ENCODE data around the gene BPIFB1. TPM values are rescaled to one million over a fixed set of nuclear protein-coding genes. Genes with fewer than 3 reads are reported as not detected.

The BPIFB1 gene
- total and polyA plus RNA-seq, 2 of the 8 experiments (the other 6 are each of a cell fraction or from before 2014, with no cell fraction given) = not detected

GRCh38 chr20:33323236-33323635, 40.2 kb downstream of the BPIFB1 start:
- 77% methylated on average over 8 of the region's 8 CpGs; no CpG with 5 or more reads in 1 of the 2 experiments for WGBS, 2 experiments (ENCODE audit: extremely low coverage in 1 of 2, insufficient coverage in 1 of 2, insufficient read length in 1 of 2, insufficient replicate concordance in 2 of 2, low coverage in 1 of 2, low lambda C conversion rate in 2 of 2, missing lambda C conversion rate in 1 of 2)
- no peak for TF ChIP-seq SP1 (IDR thresholded peaks at IDR 0.05; ENCODE audit: low read depth, low read length)
- no peak for TF ChIP-seq SP2 (IDR thresholded peaks at IDR 0.05; ENCODE audit: low read length)
- no peak for TF ChIP-seq NRF1 (IDR thresholded peaks at IDR 0.05; ENCODE audit: low read depth, low read length)
- TF ChIP-seq RXRA (IDR thresholded peaks at IDR 0.05; ENCODE audit: insufficient read depth, low read depth, low read length) = no peak
- TF ChIP-seq ATF3 (IDR thresholded peaks at IDR 0.05; ENCODE audit: insufficient read depth, low read depth, low read length) = no peak
- no peak for TF ChIP-seq SAP30 (IDR thresholded peaks at IDR 0.05; ENCODE audit: insufficient read depth, insufficient replicate concordance, low read length)
- TF ChIP-seq TAF7 (optimal IDR thresholded peaks at IDR 0.05; ENCODE audit: borderline replicate concordance, low read depth, low read length) = no peak
- no peak for TF ChIP-seq CTCF (IDR thresholded peaks at IDR 0.05; ENCODE audit: control extremely low read depth in 1 of 3, insufficient read depth in 1 of 3, low read depth in 1 of 3, low read length in 3 of 3)
- no peaks in the 10 kb centered on the region for H3K23me2 ChIP-seq (ENCODE audit: low read depth, low read length)
- H2BK5ac ChIP-seq (ENCODE audit: low read depth, low read length) = no peak overlapping the region
- DNase-seq (ENCODE audit: low read depth in 1 of 2, low spot score in 2 of 2) (no peak), FAIRE-seq (no peak)
- no peak overlapping the region for H2AK5ac ChIP-seq (ENCODE audit: low read depth, low read length)
- no peaks in the 10 kb centered on the region for H3K36me3 ChIP-seq (ENCODE audit: control insufficient read depth in 2 of 4, insufficient read depth in 4 of 4, low read length in 3 of 4)
- H2BK15ac ChIP-seq (ENCODE audit: low read length) = no peak overlapping the region
- H3K18ac ChIP-seq (ENCODE audit: extremely low read depth, low read length) = no peak overlapping the region
- H3K79me1 ChIP-seq (ENCODE audit: low read depth, low read length) = no peaks in the 10 kb centered on the region
- H3K27ac ChIP-seq (ENCODE audit: low read depth, low read length) = no peak overlapping the region
- no peak overlapping the region for H3K9ac ChIP-seq (replicated peaks in 1 of 4; ENCODE audit: extremely low read depth in 1 of 4, low read depth in 3 of 4, low read length in 3 of 4)
- H4K5ac ChIP-seq (ENCODE audit: insufficient read length, low read depth, low read length) = no peak overlapping the region
- H3K14ac ChIP-seq (ENCODE audit: insufficient read length) = no peak overlapping the region
- H3K4me1 ChIP-seq (replicated peaks in 1 of 4; ENCODE audit: control insufficient read depth in 3 of 4, insufficient read depth in 4 of 4, low read length in 3 of 4) = no peaks in the 10 kb centered on the region
- H4K91ac ChIP-seq (replicated peaks; ENCODE audit: insufficient read length, low read length) = no peak overlapping the region
- H2BK20ac ChIP-seq (ENCODE audit: low read length) = no peak overlapping the region
- no peak overlapping the region for H2AFZ ChIP-seq (ENCODE audit: low read length)
- no peak overlapping the region for H3K56ac ChIP-seq (replicated peaks; ENCODE audit: insufficient read length, low read depth, low read length)
- no peak overlapping the region for H4K8ac ChIP-seq (ENCODE audit: extremely low read depth, insufficient read depth, low read length)
- H2BK120ac ChIP-seq (replicated peaks; ENCODE audit: low read depth, low read length) = no peak overlapping the region
- no peak overlapping the region for H3K4me2 ChIP-seq (ENCODE audit: insufficient read depth in 1 of 2, low read depth in 2 of 2, low read length in 2 of 2)
- H3K4me3 ChIP-seq (ENCODE audit: extremely low read depth in 1 of 4, insufficient read depth in 2 of 4, low read depth in 3 of 4, low read length in 4 of 4) = no peak overlapping the region
- POLR2A ChIA-PET (ENCODE audit: partially characterized antibody) = no interaction called here
- H3K9me3 ChIP-seq (ENCODE audit: insufficient read depth in 2 of 2, low read depth in 1 of 2, low read length in 1 of 2) = no peaks in the 10 kb centered on the region
- no peak overlapping the region for H2BK12ac ChIP-seq (ENCODE audit: low read depth, low read length)
- no peaks in the 10 kb centered on the region for H3K27me3 ChIP-seq (replicated peaks in 1 of 4; ENCODE audit: control insufficient read depth in 3 of 4, extremely low read depth in 1 of 4, insufficient read depth in 3 of 4, low read length in 3 of 4)
- no peak overlapping the region for H3K23ac ChIP-seq (ENCODE audit: insufficient read length)
- no peaks in the 10 kb centered on the region for H3K79me2 ChIP-seq (ENCODE audit: control insufficient read depth in 1 of 2, insufficient read depth in 2 of 2, low read length in 2 of 2)
- no peak overlapping the region for H3K4ac ChIP-seq (replicated peaks; ENCODE audit: insufficient read length, low read depth, low read length)
- no peaks in the 10 kb centered on the region for H4K20me1 ChIP-seq (replicated peaks in 1 of 2; ENCODE audit: control insufficient read depth in 1 of 2, insufficient read depth in 2 of 2, low read length in 2 of 2)
- CTCF ChIA-PET (ENCODE audit: partially characterized antibody) = interaction anchor here (0.6 to 2.8 kb wide), 3 partner anchors 9 to 24 kb away, joined by 3 to 9 read pairs (median 3); no protein-coding TSS in a partner anchor

Data from H1 (cell line).